ENCODE data around the gene ZBTB7C. TPM values are rescaled to one million over a fixed set of nuclear protein-coding genes. Genes with fewer than 3 reads are reported as not detected.
A peak's percentile ranks its signal among the peaks of the same experiment; 100 is the strongest.

ZBTB7C gene
- polyA plus RNA-seq, 4 donors: 0.54 to 4.1 (median 1.5) TPM

DNA sequence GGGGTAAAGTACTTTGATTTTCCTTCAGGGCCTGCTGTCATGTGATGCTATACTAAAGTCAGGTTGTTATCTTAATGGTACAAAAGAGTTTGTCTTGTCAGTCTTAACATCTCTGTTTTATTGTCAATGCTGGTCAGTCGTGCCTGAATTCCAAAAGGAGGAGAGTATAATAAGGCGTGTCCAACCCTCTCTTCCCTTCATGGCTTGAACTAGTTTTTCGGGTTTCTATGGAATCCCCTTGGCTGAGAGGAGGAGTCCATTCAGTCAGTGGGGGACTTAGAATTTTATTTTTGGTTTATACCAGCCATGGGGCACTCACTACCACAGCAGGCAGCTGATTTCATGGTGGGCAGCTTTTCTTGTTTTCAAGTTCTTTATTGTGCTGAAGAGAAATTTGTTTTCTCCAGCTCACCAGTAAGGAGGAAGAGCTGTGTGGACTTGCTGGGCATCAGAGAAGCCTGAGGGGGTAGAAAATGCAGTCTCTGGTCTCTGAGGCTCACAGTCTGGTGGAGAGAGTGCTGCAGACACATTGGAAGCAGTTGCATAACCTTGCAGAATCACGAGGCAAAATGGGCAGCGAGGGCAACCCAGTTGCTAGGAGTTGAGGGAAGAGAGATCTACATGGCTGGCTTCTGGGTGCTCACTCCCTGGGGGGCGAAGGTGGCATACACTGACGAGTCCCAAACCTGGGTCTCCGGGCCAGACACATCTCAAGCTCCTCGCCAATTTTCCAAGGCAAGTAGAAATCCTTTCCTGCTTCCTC is 193.1 kb downstream of the ZBTB7C start:
- H3K4me3 ChIP-seq (ENCODE audit: low read depth in 1 of 3, low read length in 3 of 3): no peak overlapping the region
- no peaks in the 10 kb centered on the region for H3K4me1 ChIP-seq (ENCODE audit: control insufficient read depth in 3 of 3, insufficient read depth in 2 of 3, low read depth in 1 of 3, low read length in 2 of 3)
- no peaks in the 10 kb centered on the region for H3K9me3 ChIP-seq (ENCODE audit: control insufficient read depth in 2 of 2, insufficient read depth in 1 of 2, low read depth in 1 of 2, low read length in 1 of 2)
- DNase-seq: no peak
- H3K27me3 ChIP-seq (ENCODE audit: control insufficient read depth in 3 of 3, insufficient read depth in 3 of 3, low read length in 3 of 3): no peaks in the 10 kb centered on the region
- no peak for FAIRE-seq
- H3K36me3 ChIP-seq (ENCODE audit: control insufficient read depth in 3 of 3, insufficient read depth in 2 of 3, low read depth in 1 of 3, low read length in 3 of 3): no peaks in the 10 kb centered on the region
- WGBS, 3 donors: 75 to 78% (median 77%) methylated on average over 9 of the region's 9 CpGs
- no peak overlapping the region for H3K27ac ChIP-seq (ENCODE audit: low read depth in 1 of 3, low read length in 2 of 3)

DNA sequence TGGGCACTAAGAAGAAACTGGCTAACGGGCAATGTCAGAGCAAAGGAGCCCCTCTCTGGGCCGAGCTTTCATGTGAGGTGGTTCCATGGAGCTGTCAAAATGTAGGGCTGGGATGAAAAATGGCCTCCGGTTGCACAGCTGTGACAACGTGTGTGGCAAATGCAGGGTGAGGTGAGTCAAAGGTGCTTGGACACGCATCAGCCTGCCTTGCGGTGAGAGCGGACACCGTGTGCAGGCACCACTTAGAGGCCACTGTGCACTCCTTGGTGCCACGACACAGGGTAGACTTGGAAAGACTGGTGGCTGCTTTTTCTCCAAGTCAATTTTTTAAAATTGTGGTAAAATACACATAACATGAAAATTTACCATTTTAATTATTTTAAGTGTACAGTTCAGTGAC is 195.4 kb downstream of the ZBTB7C start:
- no peaks in the 10 kb centered on the region for H3K36me3 ChIP-seq (ENCODE audit: control insufficient read depth in 3 of 3, insufficient read depth in 2 of 3, low read depth in 1 of 3, low read length in 3 of 3)
- no peak overlapping the region for H3K4me3 ChIP-seq (ENCODE audit: low read depth in 1 of 3, low read length in 3 of 3)
- H3K27ac ChIP-seq (ENCODE audit: low read depth in 1 of 3, low read length in 2 of 3): no peak overlapping the region
- H3K4me1 ChIP-seq (ENCODE audit: control insufficient read depth in 3 of 3, insufficient read depth in 2 of 3, low read depth in 1 of 3, low read length in 2 of 3): no peaks in the 10 kb centered on the region
- DNase-seq (no peak), FAIRE-seq (no peak)
- H3K27me3 ChIP-seq (ENCODE audit: control insufficient read depth in 3 of 3, insufficient read depth in 3 of 3, low read length in 3 of 3): no peaks in the 10 kb centered on the region
- H3K9me3 ChIP-seq (ENCODE audit: control insufficient read depth in 2 of 2, insufficient read depth in 1 of 2, low read depth in 1 of 2, low read length in 1 of 2): no peaks in the 10 kb centered on the region
- WGBS, 3 donors: 90 to 94% (median 92%) methylated on average over 9 of the region's 9 CpGs

DNA sequence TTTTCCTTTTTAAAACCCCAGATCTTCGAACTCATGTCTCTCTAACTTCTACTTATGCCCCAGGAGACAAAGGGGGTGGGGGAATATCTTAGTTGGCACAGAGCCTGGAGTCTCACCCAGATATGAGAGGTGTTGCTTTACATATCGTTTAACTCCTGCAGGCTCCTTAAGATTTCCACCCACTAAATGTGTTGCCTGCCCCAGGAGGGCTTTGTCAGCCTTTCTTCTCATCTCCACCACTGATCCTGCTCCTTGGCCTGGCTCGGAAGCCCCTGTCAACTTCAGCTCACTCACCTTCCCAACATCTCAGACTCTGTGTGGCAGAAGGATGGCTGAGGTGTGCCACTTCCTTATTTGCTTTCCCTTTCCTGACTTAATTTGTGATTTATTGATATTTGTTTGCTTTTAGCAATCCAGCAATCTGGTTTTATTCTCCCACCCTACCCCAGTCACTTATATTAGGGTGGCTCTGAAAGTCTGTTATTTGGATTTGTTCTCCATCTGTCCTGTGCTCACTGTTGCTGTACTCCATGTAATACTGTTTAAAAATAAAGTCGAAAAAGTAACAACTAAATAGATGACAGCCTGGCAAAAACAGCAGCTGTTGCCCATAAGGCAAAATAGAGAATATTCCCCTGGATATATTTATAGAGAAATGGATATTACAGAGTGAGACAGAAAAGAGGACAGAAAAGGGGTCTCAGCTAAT is 200.6 kb downstream of the ZBTB7C start:
- 9 to 39% (median 18%) methylated on average over 4 of the region's 4 CpGs for WGBS, 3 donors
- FAIRE-seq (no peak), DNase-seq (peak in 1 of 2 donors; percentile 42)
- Histone ChIP-seq H3K27me3 (ENCODE audit: control insufficient read depth in 3 of 3, insufficient read depth in 3 of 3, low read length in 3 of 3) (no peaks in the 10 kb centered on the region), H3K9me3 (ENCODE audit: control insufficient read depth in 2 of 2, insufficient read depth in 1 of 2, low read depth in 1 of 2, low read length in 1 of 2) (no peaks in the 10 kb centered on the region), H3K36me3 (ENCODE audit: control insufficient read depth in 3 of 3, insufficient read depth in 2 of 3, low read depth in 1 of 3, low read length in 3 of 3) (no peaks in the 10 kb centered on the region), H3K4me3 (ENCODE audit: low read depth in 1 of 3, low read length in 3 of 3) (no peak overlapping the region), H3K27ac (ENCODE audit: low read depth in 1 of 3, low read length in 2 of 3) (no peak overlapping the region), H3K4me1 (ENCODE audit: control insufficient read depth in 3 of 3, insufficient read depth in 2 of 3, low read depth in 1 of 3, low read length in 2 of 3) (peaks cover 0 to 12% (median 0%) of the 10 kb centered on the region in 3 donors)

DNA sequence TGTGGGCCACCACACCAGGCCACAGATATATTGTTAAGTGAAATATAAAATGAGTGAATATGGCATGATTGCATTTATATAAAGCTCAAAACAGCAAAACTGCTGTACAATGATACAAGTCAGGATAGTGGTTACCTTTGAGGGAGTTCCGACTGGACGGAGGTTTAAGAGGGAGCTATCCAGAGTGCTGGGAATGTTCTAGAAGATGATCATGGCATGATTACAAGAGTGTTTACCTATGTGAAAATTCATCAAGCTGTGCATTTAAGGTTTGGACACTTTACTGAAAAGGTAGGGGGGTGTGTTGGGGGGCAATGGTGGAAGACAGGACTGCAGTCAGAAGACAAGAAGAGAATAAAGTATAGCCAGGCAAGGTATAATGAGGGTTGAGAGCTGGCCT is 201.4 kb downstream of the ZBTB7C start:
- Histone ChIP-seq H3K4me3 (ENCODE audit: low read depth in 1 of 3, low read length in 3 of 3) (no peak overlapping the region), H3K27ac (ENCODE audit: low read depth in 1 of 3, low read length in 2 of 3) (no peak overlapping the region), H3K4me1 (ENCODE audit: control insufficient read depth in 3 of 3, insufficient read depth in 2 of 3, low read depth in 1 of 3, low read length in 2 of 3) (peaks cover 0 to 12% (median 0%) of the 10 kb centered on the region in 3 donors), H3K36me3 (ENCODE audit: control insufficient read depth in 3 of 3, insufficient read depth in 2 of 3, low read depth in 1 of 3, low read length in 3 of 3) (no peaks in the 10 kb centered on the region), H3K27me3 (ENCODE audit: control insufficient read depth in 3 of 3, insufficient read depth in 3 of 3, low read length in 3 of 3) (no peaks in the 10 kb centered on the region), H3K9me3 (ENCODE audit: control insufficient read depth in 2 of 2, insufficient read depth in 1 of 2, low read depth in 1 of 2, low read length in 1 of 2) (no peaks in the 10 kb centered on the region)
- 90 to 96% (median 96%) methylated on average over 2 of the region's 2 CpGs for WGBS, 3 donors
- FAIRE-seq (no peak), DNase-seq (no peak)

DNA sequence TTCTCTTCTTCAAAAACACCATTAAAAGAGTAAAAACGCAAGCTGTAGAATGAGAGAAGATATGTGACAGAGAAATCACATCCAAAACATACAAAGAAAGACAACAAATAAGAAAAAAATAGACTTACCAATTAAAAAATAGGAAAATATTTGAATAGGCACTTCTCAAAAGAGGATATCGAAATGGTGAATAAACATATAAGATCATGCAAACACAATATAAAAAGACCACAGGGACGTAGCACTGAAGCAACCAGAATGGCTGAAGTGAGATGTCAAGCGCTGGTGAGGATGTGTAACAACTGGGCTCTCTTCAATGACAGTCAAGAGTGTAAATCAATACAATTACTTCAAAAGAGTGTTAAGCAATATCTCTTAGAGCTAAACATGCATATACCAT is 202.3 kb downstream of the ZBTB7C start:
- Histone ChIP-seq H3K9me3 (ENCODE audit: control insufficient read depth in 2 of 2, insufficient read depth in 1 of 2, low read depth in 1 of 2, low read length in 1 of 2) (no peaks in the 10 kb centered on the region), H3K27ac (ENCODE audit: low read depth in 1 of 3, low read length in 2 of 3) (no peak overlapping the region), H3K4me3 (ENCODE audit: low read depth in 1 of 3, low read length in 3 of 3) (no peak overlapping the region), H3K36me3 (ENCODE audit: control insufficient read depth in 3 of 3, insufficient read depth in 2 of 3, low read depth in 1 of 3, low read length in 3 of 3) (no peaks in the 10 kb centered on the region), H3K27me3 (ENCODE audit: control insufficient read depth in 3 of 3, insufficient read depth in 3 of 3, low read length in 3 of 3) (no peaks in the 10 kb centered on the region), H3K4me1 (ENCODE audit: control insufficient read depth in 3 of 3, insufficient read depth in 2 of 3, low read depth in 1 of 3, low read length in 2 of 3) (peaks cover 0 to 15% (median 2%) of the 10 kb centered on the region in 3 donors)
- DNase-seq: no peak
- WGBS, 3 donors: 91 to 94% (median 92%) methylated on average over 4 of the region's 4 CpGs
- FAIRE-seq: no peak

DNA sequence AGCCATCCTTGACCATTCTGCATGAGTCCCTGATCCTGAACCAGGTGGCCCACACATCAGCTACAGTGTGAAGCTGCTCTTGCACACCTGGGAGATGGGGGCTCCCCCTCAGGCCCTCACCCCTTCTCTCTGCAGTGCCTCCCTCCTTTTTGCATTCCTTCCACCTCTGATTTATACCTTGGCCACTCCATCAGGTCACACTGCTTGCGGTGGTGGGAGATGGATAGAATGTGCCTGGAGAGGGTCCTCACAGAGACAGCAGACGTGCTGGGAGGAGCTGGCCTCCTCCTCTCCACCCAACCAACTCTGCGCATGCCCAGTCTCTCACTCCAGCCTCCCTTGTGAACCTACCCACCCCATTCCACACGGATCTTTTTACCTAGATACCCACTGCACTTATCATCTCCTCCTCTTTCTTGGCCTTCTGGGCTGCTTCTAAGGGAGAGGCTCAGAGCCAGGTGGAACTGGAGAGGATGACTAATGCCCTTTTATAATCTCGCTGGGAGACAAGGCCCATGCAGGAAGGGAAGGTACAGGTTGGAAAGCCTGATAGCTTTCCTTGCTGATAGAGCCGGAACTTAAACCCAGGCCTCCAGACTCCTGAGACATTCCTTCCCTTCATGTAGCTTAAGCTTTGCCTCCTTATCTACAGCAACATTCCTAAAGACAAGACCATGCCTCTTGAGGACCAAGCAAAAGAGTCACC is 205.1 kb downstream of the ZBTB7C start:
- 39 to 66% (median 43%) methylated on average over 6 of the region's 6 CpGs for WGBS, 3 donors
- Histone ChIP-seq H3K27me3 (ENCODE audit: control insufficient read depth in 3 of 3, insufficient read depth in 3 of 3, low read length in 3 of 3) (no peaks in the 10 kb centered on the region), H3K4me1 (ENCODE audit: control insufficient read depth in 3 of 3, insufficient read depth in 2 of 3, low read depth in 1 of 3, low read length in 2 of 3) (peaks cover 0 to 18% (median 2%) of the 10 kb centered on the region in 3 donors), H3K4me3 (ENCODE audit: low read depth in 1 of 3, low read length in 3 of 3) (no peak overlapping the region), H3K27ac (ENCODE audit: low read depth in 1 of 3, low read length in 2 of 3) (peak overlapping the region; percentile 6 to 63 (median 58)), H3K9me3 (ENCODE audit: control insufficient read depth in 2 of 2, insufficient read depth in 1 of 2, low read depth in 1 of 2, low read length in 1 of 2) (no peaks in the 10 kb centered on the region), H3K36me3 (ENCODE audit: control insufficient read depth in 3 of 3, insufficient read depth in 2 of 3, low read depth in 1 of 3, low read length in 3 of 3) (no peaks in the 10 kb centered on the region)
- peak; percentile 57 to 96 for DNase-seq
- no peak for FAIRE-seq

DNA sequence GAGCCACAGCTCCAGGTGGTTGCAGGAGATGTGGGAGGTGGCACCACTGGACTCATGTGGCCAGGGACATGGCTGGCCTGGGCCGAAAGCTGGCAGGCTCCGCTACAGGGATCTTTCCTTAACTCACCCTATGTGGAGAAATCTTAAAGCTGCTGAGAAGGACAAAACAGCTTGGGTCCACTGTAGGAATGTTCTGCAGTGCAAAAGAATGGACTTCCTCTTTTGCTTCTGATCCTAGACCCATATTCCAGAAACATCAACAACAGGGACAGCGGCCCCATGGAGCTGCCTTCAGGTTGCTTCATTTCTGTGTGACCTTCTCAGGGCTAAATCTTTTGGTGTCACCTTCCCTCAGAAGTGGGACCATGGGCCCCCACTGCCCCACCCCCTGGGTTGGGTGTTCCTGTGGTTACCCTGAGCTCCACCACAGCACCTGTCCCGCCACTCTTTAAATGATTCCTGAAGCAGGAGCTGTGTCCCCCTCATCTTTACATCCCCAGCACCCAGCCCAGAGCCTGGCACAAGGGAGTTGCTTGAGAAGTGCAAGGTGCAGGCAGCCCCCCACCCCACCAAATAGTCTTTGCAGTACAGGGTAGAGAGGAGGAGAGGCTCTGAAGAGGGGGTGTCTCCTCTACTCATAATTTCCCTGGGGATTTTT is 205.8 kb downstream of the ZBTB7C start:
- H3K27me3 ChIP-seq (ENCODE audit: control insufficient read depth in 3 of 3, insufficient read depth in 3 of 3, low read length in 3 of 3): peaks cover 0 to 4% (median 0%) of the 10 kb centered on the region in 3 donors
- FAIRE-seq: no peak
- WGBS, 3 donors: 88 to 94% (median 92%) methylated on average over 4 of the region's 4 CpGs
- H3K27ac ChIP-seq (ENCODE audit: low read depth in 1 of 3, low read length in 2 of 3): no peak overlapping the region
- no peak for DNase-seq
- H3K4me3 ChIP-seq (ENCODE audit: low read depth in 1 of 3, low read length in 3 of 3): no peak overlapping the region
- no peaks in the 10 kb centered on the region for H3K9me3 ChIP-seq (ENCODE audit: control insufficient read depth in 2 of 2, insufficient read depth in 1 of 2, low read depth in 1 of 2, low read length in 1 of 2)
- H3K4me1 ChIP-seq (ENCODE audit: control insufficient read depth in 3 of 3, insufficient read depth in 2 of 3, low read depth in 1 of 3, low read length in 2 of 3): peaks cover 0 to 15% (median 2%) of the 10 kb centered on the region in 3 donors
- no peaks in the 10 kb centered on the region for H3K36me3 ChIP-seq (ENCODE audit: control insufficient read depth in 3 of 3, insufficient read depth in 2 of 3, low read depth in 1 of 3, low read length in 3 of 3)

All from small intestine (tissue), 7 donors.